Lower leg skin (tissue), 4 donors: ENCODE results near the gene DBH. TPM values are rescaled to one million over a fixed set of nuclear protein-coding genes. Genes with fewer than 3 reads are reported as not detected.

Experiments used
- DNase-seq, 2 donors: peaks; one replicate each; pipeline ENCODE4 v3.0.0-alpha.2; 2019; ENCODE audit warnings: low spot score in 2 of 2
- H3K4me3 ChIP-seq: fragments of 200-600 bp; sonication (generic); 2 replicates; pipeline ENCODE4 v1.5.1; 2017; ENCODE audit warnings: mild to moderate bottlenecking, low read depth; ENCODE audit not compliant: poor library complexity, severe bottlenecking
- CTCF ChIP-seq, 3 donors: fragments of 450-650 bp; IDR thresholded peaks; one replicate each; pipeline ENCODE4 v1.5.1; 2016; ENCODE audit warnings: antibody characterized with exemption in 3 of 3, mild to moderate bottlenecking in 3 of 3, moderate library complexity in 2 of 3
- POLR2A ChIP-seq, 2 donors: fragments of 450-650 bp; IDR thresholded peaks; one replicate each; pipeline ENCODE4 v1.6.1; 2016 to 2017; ENCODE audit warnings: antibody characterized with exemption in 2 of 2, mild to moderate bottlenecking in 1 of 2, moderate library complexity in 1 of 2
- WGBS, 2 donors: methylation state at CpG; one replicate each; pipeline ENCODE4 v1.1.5; 2018; 5-methylcytosine and 5-hydroxymethylcytosine counted together
- intact Hi-C: fragments of 100-400 bp; cut with DNase I; formaldehyde crosslinking; loops from one replicate; pipeline ENCODE4 v1.15.0; 2023; ENCODE audit warnings: low total_unique reads
- total RNA-seq, 4 donors: library from RNA; depleted of rRNA; stranded (reverse); fragments of >200 nt; gene quantifications; one replicate each; pipeline ENCODE4 v1.1.0, GENCODE V29; 2016

DBH gene
- total RNA-seq, 4 donors from 2014 or later, result 0.06 TPM; not detected in 3

DNA sequence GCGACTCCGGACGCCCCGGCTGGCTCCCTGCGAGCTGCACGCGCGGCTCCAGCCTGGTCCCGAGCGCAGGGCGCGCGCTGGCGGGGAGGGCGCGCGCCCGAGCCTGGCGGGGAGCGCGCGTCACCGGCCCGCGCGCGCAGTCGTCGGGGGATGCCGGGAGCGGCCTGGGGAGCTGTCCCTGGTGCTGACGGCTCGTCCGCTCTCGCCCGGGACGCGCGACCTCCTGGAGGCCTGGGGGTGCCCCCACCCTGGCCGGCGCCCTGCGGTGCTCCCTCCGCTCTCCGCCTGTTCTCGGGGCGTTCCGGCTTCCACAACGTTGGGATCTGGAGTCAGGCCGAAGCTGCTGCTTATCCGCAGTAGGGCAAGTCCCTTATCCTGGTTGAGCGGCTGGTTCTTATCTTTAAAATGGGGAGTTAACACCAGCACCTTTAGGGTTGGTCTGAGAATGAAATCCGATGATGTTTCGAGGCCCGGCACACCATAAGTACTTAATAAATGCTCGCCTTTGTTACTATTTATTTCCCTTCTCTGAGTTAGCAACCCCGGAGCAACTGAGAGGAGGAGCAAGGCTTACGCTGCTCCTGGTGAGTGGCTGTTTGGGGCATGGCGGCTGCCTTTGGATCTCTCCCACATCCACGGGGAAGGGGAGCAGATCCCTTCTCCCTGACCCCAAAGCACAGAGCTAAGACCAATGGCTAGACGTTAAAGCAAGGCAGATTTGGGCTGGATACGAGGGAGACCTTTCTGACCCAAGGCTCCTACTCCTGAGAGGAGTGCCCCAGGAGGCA, 26.7 kb upstream of the DBH start, which contains the start of gene FAM163B:
Gene FAM163B (minus strand): TSS at position 79 of the 788 bp plus-strand sequence. CDS start 29,166 bp downstream, outside the sequence.
- WGBS, 2 donors, result 24 to 38% methylated on average over 13 to 39 of the region's 61 CpGs
- DNase-seq, result no peak
- H3K4me3 ChIP-seq, result no peak within 1 kb of the TSS
- intact Hi-C loops, result no loop called here
- TF ChIP-seq CTCF (IDR thresholded peaks at IDR 0.05) (no peak), POLR2A (IDR thresholded peaks at IDR 0.05) (no peak)

DNA sequence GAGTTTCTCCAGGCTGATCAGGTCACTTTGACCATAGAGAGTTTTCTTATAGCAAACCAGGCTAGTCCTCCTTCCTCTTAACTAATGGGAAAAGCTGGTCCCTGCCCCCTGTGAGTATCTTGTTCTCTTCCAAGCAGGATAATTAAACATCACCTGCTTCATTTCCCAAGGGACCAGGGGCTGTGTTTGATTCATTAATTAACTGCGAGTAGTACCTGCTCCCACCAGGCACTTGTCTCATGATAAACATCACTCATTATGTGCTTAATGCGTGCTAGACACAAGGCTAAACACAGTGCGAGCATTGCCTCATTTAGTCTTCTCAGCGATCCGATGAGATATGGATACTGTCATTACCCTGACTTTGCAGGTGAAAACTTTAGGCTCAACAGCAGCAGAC, 25.3 kb upstream of the DBH start:
- H3K4me3 ChIP-seq, result no peak overlapping the region
- no peak for DNase-seq
- no peak for TF ChIP-seq POLR2A (IDR thresholded peaks at IDR 0.05)
- no peak for TF ChIP-seq CTCF (IDR thresholded peaks at IDR 0.05)
- intact Hi-C loops, result no loop called here
- WGBS, 2 donors, result 83 to 86% methylated on average over 5 of the region's 5 CpGs

DNA sequence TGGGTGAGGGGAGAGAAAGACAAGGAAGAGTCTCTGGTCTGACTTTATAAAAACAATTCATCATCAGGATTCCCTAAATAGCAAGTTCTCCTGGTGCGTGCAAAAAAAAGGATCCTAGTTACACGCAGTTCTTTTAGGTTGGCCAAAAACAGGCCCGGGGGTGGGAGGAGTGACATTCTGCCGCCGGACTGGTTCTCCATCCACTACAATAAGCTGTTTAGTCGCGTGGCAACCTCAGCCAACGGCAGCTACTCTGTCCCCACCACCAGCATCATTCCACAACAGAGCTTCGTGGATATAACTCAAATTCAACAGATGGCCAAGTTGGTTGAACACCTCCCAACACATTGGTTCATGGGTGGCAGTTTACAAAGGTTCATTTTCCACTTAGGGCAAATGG, 24.1 kb upstream of the DBH start:
- TF ChIP-seq CTCF (IDR thresholded peaks at IDR 0.05), result no peak
- no peak for TF ChIP-seq POLR2A (IDR thresholded peaks at IDR 0.05)
- intact Hi-C loops, result no loop called here
- no peak for DNase-seq
- no peak overlapping the region for H3K4me3 ChIP-seq
- WGBS, 2 donors, result 82 to 88% methylated on average over 9 of the region's 9 CpGs

GRCh38 chr9:133612816-133613215, 23.3 kb upstream of the DBH start:
- TF ChIP-seq CTCF (IDR thresholded peaks at IDR 0.05), result no peak
- no peak for TF ChIP-seq POLR2A (IDR thresholded peaks at IDR 0.05)
- DNase-seq, result no peak
- intact Hi-C loops, result no loop called here
- H3K4me3 ChIP-seq, result no peak overlapping the region
- WGBS, 2 donors, result 57 to 62% methylated on average over 8 of the region's 8 CpGs

- TF ChIP-seq POLR2A (IDR thresholded peaks at IDR 0.05) (no peak), CTCF (IDR thresholded peaks at IDR 0.05) (no peak)
- WGBS, 2 donors, result 70 to 78% methylated on average over 16 of the region's 16 CpGs
- intact Hi-C loops, result no loop called here
These were observed 22.7 kb upstream of the DBH start for GRCh38 chr9:133613432-133613831.

More at GRCh38 chr9:133613432-133613831, 22.7 kb upstream of the DBH start:
- H3K4me3 ChIP-seq, result no peak overlapping the region
- no peak for DNase-seq
